ENCODE data around the gene PCNX3.

Gene PCNX3

DNA sequence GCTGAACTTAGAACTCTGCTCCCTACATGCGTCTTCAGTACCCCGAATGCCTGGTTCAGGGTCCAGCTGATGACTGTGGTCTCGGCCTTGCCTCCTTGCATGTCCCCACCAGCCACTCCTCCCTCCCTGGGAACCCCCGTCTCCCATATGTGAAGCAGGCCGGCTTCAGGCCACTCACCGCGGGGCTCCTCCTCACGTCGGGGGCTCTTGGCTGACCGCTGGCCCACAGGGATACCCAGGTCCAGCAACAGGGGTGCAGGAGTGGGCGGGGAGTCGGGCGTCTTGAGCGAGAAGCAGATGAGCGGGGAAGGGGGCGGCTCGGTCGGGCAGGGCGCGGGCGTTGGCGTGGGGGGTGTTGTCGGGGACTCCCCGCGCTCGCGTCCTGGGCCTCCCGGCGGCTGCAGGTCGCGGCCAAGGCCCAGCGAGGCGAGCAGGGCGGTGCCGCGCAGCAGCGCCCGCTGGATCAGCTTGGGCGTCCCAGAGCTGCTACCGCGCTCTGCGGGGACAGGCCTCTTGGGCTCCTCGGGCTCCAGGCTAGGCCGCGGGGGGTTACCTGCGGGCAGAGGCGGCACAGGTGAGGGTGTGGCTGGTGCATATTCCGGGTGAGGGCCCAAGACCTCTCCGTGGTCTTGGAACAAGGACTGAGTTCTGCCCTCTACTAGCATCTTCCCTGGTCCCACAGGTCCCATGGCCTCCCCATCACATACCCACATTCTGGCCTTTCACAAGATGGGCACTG, 16.2 kb upstream of the PCNX3 start:
- no peak for DNase-seq (ENCODE audit: low read depth)

DNA sequence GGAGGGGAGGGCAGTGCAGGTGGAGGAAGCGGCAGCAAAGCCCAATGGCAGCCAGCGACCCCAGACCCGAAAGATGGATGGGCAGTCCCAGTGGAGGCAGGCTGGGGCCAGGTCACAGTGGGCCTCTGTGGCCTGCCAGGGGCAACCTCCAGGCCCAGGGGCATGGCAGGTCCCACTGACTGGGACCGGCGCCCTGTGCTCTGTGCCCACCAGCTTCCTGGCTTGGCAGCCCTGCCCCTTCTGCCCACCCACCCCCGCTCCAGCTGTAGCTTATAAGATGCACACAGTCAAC, 15.7 kb upstream of the PCNX3 start:
- DNase-seq (ENCODE audit: low read depth), result no peak

GRCh38 chr11:65604258-65604657, 11.3 kb upstream of the PCNX3 start:
- no peak for DNase-seq (ENCODE audit: low read depth)

GRCh38 chr11:65606876-65607613, 8.5 kb upstream of the PCNX3 start:
- DNase-seq (ENCODE audit: low read depth), result no peak

- no peak for DNase-seq (ENCODE audit: low read depth)
Observed at GRCh38 chr11:65607614-65608426, 7.8 kb upstream of the PCNX3 start.

GRCh38 chr11:65609229-65609628, 6.3 kb upstream of the PCNX3 start:
- DNase-seq (ENCODE audit: low read depth), result no peak

GRCh38 chr11:65609665-65610064, 5.9 kb upstream of the PCNX3 start:
- no peak for DNase-seq (ENCODE audit: low read depth)

DNA sequence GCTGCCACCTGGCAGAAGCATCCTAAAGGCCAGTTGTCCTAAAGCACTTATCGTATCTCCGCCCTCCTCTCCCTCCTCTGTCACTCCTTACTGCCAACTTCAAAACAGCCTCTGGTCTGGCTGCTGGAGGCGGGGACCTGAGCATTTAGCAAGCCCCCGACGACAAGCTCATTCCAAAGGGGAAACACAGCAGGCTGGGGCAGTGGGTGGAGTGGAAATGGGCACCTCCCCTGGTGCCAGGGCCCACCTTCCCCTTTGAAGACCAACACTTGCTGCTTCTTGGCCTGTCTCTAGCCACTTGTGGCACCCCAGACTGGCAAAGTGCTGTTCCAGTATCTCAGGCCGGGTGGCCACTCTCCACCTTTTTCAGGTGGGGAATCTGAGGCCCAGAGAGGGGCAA, 5.2 kb upstream of the PCNX3 start:
- no peak for DNase-seq (ENCODE audit: low read depth)

GRCh38 chr11:65611028-65611757, 4.4 kb upstream of the PCNX3 start:
- no peak for DNase-seq (ENCODE audit: low read depth)

GRCh38 chr11:65611758-65612603, 3.6 kb upstream of the PCNX3 start:
- no peak for DNase-seq (ENCODE audit: low read depth)

GRCh38 chr11:65612691-65613090, 2.9 kb upstream of the PCNX3 start:
- DNase-seq (ENCODE audit: low read depth), result no peak

- DNase-seq (ENCODE audit: low read depth), result no peak
Observed at GRCh38 chr11:65613091-65613928, 2.3 kb upstream of the PCNX3 start.

GRCh38 chr11:65615950-65616574, 486 bp downstream of the PCNX3 start:
- DNase-seq (ENCODE audit: low read depth), result no peak

- no peak for DNase-seq (ENCODE audit: low read depth)
Observed at GRCh38 chr11:65616575-65617001, 1.0 kb downstream of the PCNX3 start.

GRCh38 chr11:65617136-65617850, 1.7 kb downstream of the PCNX3 start:
- DNase-seq (ENCODE audit: low read depth), result no peak

- no peak for DNase-seq (ENCODE audit: low read depth)
Observed at GRCh38 chr11:65617990-65618751, 2.6 kb downstream of the PCNX3 start.

DNA sequence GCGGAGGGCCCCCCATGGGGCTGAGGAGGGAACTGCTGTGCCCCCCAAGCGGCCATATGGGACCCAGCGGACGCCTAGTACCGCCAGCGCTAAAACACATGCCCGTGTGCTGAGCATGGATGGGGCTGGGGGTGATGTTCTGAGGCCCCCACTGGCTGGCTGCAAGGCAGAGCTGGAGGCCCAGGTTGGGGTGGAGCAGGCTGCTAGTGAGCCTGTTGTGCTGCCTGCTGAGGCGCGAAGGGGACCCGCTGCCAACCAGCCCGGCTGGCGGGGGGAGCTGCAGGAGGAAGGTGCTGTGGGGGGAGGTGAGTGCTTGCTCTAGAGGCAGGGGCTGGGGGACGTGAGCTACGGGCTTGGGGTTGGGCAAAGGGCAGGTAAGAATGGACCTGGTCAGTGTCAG, 3.2 kb downstream of the PCNX3 start:
- no peak for DNase-seq (ENCODE audit: low read depth)

- DNase-seq (ENCODE audit: low read depth), result no peak
Observed at GRCh38 chr11:65619281-65619928, 3.8 kb downstream of the PCNX3 start.
